ENCODE measurements around the gene CACNA1C.

The CACNA1C gene

GRCh38 chr12:2224961-2225360 lies 172.2 kb downstream of the CACNA1C start:
- H3K4me3 ChIP-seq (replicated peaks in 1 of 2; ENCODE audit: low read depth in 2 of 2, low read length in 2 of 2) = no peak overlapping the region
- TF ChIP-seq CTCF (IDR thresholded peaks at IDR 0.05; ENCODE audit: low read depth, low read length) = no peak
- no peak for DNase-seq (ENCODE audit: low read depth in 2 of 2)

- H3K4me3 ChIP-seq (replicated peaks in 1 of 2; ENCODE audit: low read depth in 2 of 2, low read length in 2 of 2) = no peak overlapping the region
- no peak for TF ChIP-seq CTCF (IDR thresholded peaks at IDR 0.05; ENCODE audit: low read depth, low read length)
- DNase-seq (ENCODE audit: low read depth in 2 of 2) = peak in 1 of 2 donors; percentile 32
Observed at GRCh38 chr12:2225696-2226095, 172.9 kb downstream of the CACNA1C start.

GRCh38 chr12:2226641-2227040 lies 173.9 kb downstream of the CACNA1C start:
- DNase-seq (ENCODE audit: low read depth in 2 of 2) = no peak
- no peak for TF ChIP-seq CTCF (IDR thresholded peaks at IDR 0.05; ENCODE audit: low read depth, low read length)
- no peak overlapping the region for H3K4me3 ChIP-seq (replicated peaks in 1 of 2; ENCODE audit: low read depth in 2 of 2, low read length in 2 of 2)

- TF ChIP-seq CTCF (IDR thresholded peaks at IDR 0.05; ENCODE audit: low read depth, low read length) = no peak
- no peak overlapping the region for H3K4me3 ChIP-seq (replicated peaks in 1 of 2; ENCODE audit: low read depth in 2 of 2, low read length in 2 of 2)
- DNase-seq (ENCODE audit: low read depth in 2 of 2) = no peak
Observed at GRCh38 chr12:2227360-2227759, 174.6 kb downstream of the CACNA1C start.

- no peak overlapping the region for H3K4me3 ChIP-seq (replicated peaks in 1 of 2; ENCODE audit: low read depth in 2 of 2, low read length in 2 of 2)
- no peak for TF ChIP-seq CTCF (IDR thresholded peaks at IDR 0.05; ENCODE audit: low read depth, low read length)
- no peak for DNase-seq (ENCODE audit: low read depth in 2 of 2)
Observed at GRCh38 chr12:2228535-2228934, 175.7 kb downstream of the CACNA1C start.

- DNase-seq (ENCODE audit: low read depth in 2 of 2) = no peak
- no peak overlapping the region for H3K4me3 ChIP-seq (replicated peaks in 1 of 2; ENCODE audit: low read depth in 2 of 2, low read length in 2 of 2)
- TF ChIP-seq CTCF (IDR thresholded peaks at IDR 0.05; ENCODE audit: low read depth, low read length) = no peak
Observed at GRCh38 chr12:2229661-2230539, 177.1 kb downstream of the CACNA1C start.
